ENCODE measurements around the gene RTL1.

GRCh38 chr14:100892496-100893227 lies 10.9 kb downstream of the RTL1 start:
- TF ChIP-seq POLR2A (IDR thresholded peaks at IDR 0.05; ENCODE audit: low read depth) (no peak), CTCF (IDR thresholded peaks at IDR 0.05) (no peak), POLR2AphosphoS5 (IDR thresholded peaks at IDR 0.05) (no peak), EP300 (IDR thresholded peaks at IDR 0.05) (no peak)

All from esophagus muscularis mucosa (tissue), 4 donors.